HepG2 (cell line): ENCODE measurements around the gene DENND2A. TPM values are rescaled to one million over a fixed set of nuclear protein-coding genes. Genes with fewer than 3 reads are reported as not detected.

Source experiments
- BHLHE40 ChIP-seq: IDR thresholded peaks from 2 replicates; pipeline ENCODE4 v1.6.1; 2011; ENCODE audit warnings: low read length, improper control_type of control experiment
- FOXA3 ChIP-seq: IDR thresholded peaks from 2 replicates; pipeline ENCODE4 v1.6.1; 2016; ENCODE audit warnings: missing genetic modification reagents, missing compliant biosample characterization
- HMG20A ChIP-seq: IDR thresholded peaks from 2 replicates; pipeline ENCODE4 v1.6.1; 2016; ENCODE audit warnings: borderline replicate concordance
- MYPOP ChIP-seq: sonication (generic); formaldehyde crosslinking; IDR thresholded peaks from 2 replicates; pipeline ENCODE4 v1.8.1; 2023; ENCODE audit warnings: mild to moderate bottlenecking, moderate library complexity, missing genetic modification reagents
- NR2F1 ChIP-seq, 2 experiments: fragments of 450-650 bp in 1 of 2; formaldehyde crosslinking in 1 of 2; IDR thresholded peaks; 2 replicates each; pipeline versions ENCODE4 v1.5.0 to v1.6.1; 2016 to 2020; ENCODE audit warnings: mild to moderate bottlenecking in 1 of 2, missing compliant biosample characterization in 1 of 2, missing genetic modification reagents in 1 of 2, moderate library complexity in 1 of 2
- SALL1 ChIP-seq: sonication (generic); formaldehyde crosslinking; IDR thresholded peaks from 2 replicates; pipeline ENCODE4 v1.8.0; 2022; ENCODE audit warnings: mild to moderate bottlenecking, missing genetic modification reagents
- SAP130 ChIP-seq: IDR thresholded peaks from 2 replicates; pipeline ENCODE4 v1.6.1; 2016; ENCODE audit warnings: low read depth
- SIX4 ChIP-seq: sonication (generic); formaldehyde crosslinking; IDR thresholded peaks from 2 replicates; pipeline ENCODE4 v1.4.0; 2020; ENCODE audit warnings: missing genetic modification reagents
- SRSF1 ChIP-seq: fragments of 200-400 bp; formaldehyde crosslinking; optimal IDR thresholded peaks from 2 replicates; pipeline ENCODE3; 2017; ENCODE audit warnings: mild to moderate bottlenecking, low read depth, low read length, moderate library complexity
- ZBTB37 ChIP-seq: sonication (generic); formaldehyde crosslinking; IDR thresholded peaks from 2 replicates; pipeline ENCODE4 v1.4.0; 2020; ENCODE audit warnings: mild to moderate bottlenecking, missing genetic modification reagents
- ZMYM2 ChIP-seq: sonication (generic); formaldehyde crosslinking; IDR thresholded peaks from 2 replicates; pipeline ENCODE4 v1.8.0; 2022; ENCODE audit warnings: mild to moderate bottlenecking, missing genetic modification reagents
- ZNF10 ChIP-seq: sonication (generic); formaldehyde crosslinking; IDR thresholded peaks from 2 replicates; pipeline ENCODE4 v1.4.0; 2020; ENCODE audit warnings: mild to moderate bottlenecking, low read depth, missing genetic modification reagents, borderline replicate concordance
- ZNF292 ChIP-seq: sonication (generic); formaldehyde crosslinking; IDR thresholded peaks from 2 replicates; pipeline ENCODE4 v1.8.1; 2022; ENCODE audit warnings: mild to moderate bottlenecking, low read depth, missing genetic modification reagents, borderline replicate concordance
- ZSCAN21 ChIP-seq: sonication (generic); formaldehyde crosslinking; IDR thresholded peaks from 2 replicates; pipeline ENCODE4 v1.8.0; 2022; ENCODE audit warnings: mild to moderate bottlenecking, missing genetic modification reagents, moderate library complexity, borderline replicate concordance
- polyA plus RNA-seq, 8 experiments: library from polyadenylated mRNA; depleted of rRNA in 3 of 8; stranded (reverse) in 7 of 8; unstranded in 1 of 8; fragments of >200 nt; fragmentation: Illumina TruSeq in 4 of 8; extraction: Trizol in 4 of 8; gene quantifications; 2 replicates each; pipeline versions ENCODE4 v1.2.1 to v1.2.3, GENCODE V29; 2011 to 2016; ENCODE audit warnings: low read depth in 4 of 8, missing spikeins in 1 of 8, mixed read lengths in 1 of 8; ENCODE audit not compliant: insufficient read depth in 1 of 8
- total RNA-seq, 5 experiments: library from RNA; depleted of rRNA; stranded (reverse); fragments of >200 nt; fragmentation: Illumina TruSeq; extraction: Trizol; gene quantifications; 2 replicates each; pipeline ENCODE4 v1.2.3, GENCODE V29; 2016; ENCODE audit warnings: low read depth in 1 of 5
- TF ChIP-seq, protein P1 (sequence below): sonication (generic); formaldehyde crosslinking; IDR thresholded peaks from 2 replicates; pipeline ENCODE4 v1.5.0; 2020; ENCODE audit warnings: missing genetic modification reagents, mild to moderate bottlenecking, borderline replicate concordance
- TF ChIP-seq, protein P2 (sequence below): sonication (generic); formaldehyde crosslinking; IDR thresholded peaks from 2 replicates; pipeline ENCODE4 v1.4.0; 2020; ENCODE audit warnings: missing genetic modification reagents
- TF ChIP-seq, protein P3 (sequence below): sonication (generic); formaldehyde crosslinking; IDR thresholded peaks from 2 replicates; pipeline ENCODE4 v1.4.0; 2020; ENCODE audit warnings: missing genetic modification reagents
- TF ChIP-seq, protein P4 (sequence below): sonication (generic); formaldehyde crosslinking; IDR thresholded peaks from 2 replicates; pipeline ENCODE4 v1.4.0; 2020; ENCODE audit warnings: missing genetic modification reagents, mild to moderate bottlenecking, borderline replicate concordance

DENND2A gene
- total and polyA plus RNA-seq, 2 of the 13 experiments (the other 11 are each of a cell fraction or from before 2014, with no cell fraction given): not detected

GRCh38 chr7:140551355-140552239 is 89.0 kb downstream of the DENND2A start (continued):
- TF ChIP-seq, protein P1, sequence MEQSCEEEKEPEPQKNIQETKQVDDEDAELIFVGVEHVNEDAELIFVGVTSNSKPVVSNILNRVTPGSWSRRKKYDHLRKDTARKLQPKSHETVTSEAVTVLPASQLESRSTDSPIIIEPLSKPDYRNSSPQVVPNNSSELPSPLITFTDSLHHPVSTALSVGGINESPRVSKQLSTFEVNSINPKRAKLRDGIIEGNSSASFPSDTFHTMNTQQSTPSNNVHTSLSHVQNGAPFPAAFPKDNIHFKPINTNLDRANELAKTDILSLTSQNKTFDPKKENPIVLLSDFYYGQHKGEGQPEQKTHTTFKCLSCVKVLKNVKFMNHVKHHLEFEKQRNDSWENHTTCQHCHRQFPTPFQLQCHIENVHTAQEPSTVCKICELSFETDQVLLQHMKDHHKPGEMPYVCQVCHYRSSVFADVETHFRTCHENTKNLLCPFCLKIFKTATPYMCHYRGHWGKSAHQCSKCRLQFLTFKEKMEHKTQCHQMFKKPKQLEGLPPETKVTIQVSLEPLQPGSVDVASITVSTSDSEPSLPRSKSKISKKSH: no peak
- TF ChIP-seq HMG20A (CRISPR knock-in tag) (peak; percentile 58; the same call in 1 of the 2 replicates), ZSCAN21 (CRISPR knock-in tag) (no peak), MYPOP (CRISPR knock-in tag) (no peak), BHLHE40 (peak; percentile 72), ZBTB37 (no peak), SIX4 (CRISPR knock-in tag) (0 out of 2 replicates have a peak, but pooled peaks have one; percentile 55), SAP130 (0 out of 2 replicates have a peak, but pooled peaks have one; percentile 11), FOXA3 (CRISPR knock-in tag) (peak; percentile 38; the same call in 1 of the 2 replicates), ZNF292 (CRISPR knock-in tag) (no peak), ZMYM2 (CRISPR knock-in tag) (no peak), SALL1 (CRISPR knock-in tag) (0 out of 2 replicates have a peak, but pooled peaks have one; percentile 20), SRSF1 (no peak), NR2F1 (CRISPR knock-in tag; IDR thresholded peaks at IDR 0.05) (peak in 1 of 2 experiments; percentile 70; a peak in 3 of 4 replicates), ZNF10 (CRISPR knock-in tag) (no peak)
- TF ChIP-seq, protein P2, sequence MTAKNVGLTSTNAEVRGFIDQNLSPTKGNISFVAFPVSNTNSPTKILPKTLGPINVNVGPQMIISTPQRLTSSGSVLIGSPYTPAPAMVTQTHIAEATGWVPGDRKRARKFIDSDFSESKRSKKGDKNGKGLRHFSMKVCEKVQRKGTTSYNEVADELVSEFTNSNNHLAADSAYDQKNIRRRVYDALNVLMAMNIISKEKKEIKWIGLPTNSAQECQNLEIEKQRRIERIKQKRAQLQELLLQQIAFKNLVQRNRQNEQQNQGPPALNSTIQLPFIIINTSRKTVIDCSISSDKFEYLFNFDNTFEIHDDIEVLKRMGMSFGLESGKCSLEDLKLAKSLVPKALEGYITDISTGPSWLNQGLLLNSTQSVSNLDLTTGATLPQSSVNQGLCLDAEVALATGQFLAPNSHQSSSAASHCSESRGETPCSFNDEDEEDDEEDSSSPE (CRISPR knock-in tag): no peak
- TF ChIP-seq, protein P3, sequence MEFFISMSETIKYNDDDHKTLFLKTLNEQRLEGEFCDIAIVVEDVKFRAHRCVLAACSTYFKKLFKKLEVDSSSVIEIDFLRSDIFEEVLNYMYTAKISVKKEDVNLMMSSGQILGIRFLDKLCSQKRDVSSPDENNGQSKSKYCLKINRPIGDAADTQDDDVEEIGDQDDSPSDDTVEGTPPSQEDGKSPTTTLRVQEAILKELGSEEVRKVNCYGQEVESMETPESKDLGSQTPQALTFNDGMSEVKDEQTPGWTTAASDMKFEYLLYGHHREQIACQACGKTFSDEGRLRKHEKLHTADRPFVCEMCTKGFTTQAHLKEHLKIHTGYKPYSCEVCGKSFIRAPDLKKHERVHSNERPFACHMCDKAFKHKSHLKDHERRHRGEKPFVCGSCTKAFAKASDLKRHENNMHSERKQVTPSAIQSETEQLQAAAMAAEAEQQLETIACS: no peak
- TF ChIP-seq, protein P4, sequence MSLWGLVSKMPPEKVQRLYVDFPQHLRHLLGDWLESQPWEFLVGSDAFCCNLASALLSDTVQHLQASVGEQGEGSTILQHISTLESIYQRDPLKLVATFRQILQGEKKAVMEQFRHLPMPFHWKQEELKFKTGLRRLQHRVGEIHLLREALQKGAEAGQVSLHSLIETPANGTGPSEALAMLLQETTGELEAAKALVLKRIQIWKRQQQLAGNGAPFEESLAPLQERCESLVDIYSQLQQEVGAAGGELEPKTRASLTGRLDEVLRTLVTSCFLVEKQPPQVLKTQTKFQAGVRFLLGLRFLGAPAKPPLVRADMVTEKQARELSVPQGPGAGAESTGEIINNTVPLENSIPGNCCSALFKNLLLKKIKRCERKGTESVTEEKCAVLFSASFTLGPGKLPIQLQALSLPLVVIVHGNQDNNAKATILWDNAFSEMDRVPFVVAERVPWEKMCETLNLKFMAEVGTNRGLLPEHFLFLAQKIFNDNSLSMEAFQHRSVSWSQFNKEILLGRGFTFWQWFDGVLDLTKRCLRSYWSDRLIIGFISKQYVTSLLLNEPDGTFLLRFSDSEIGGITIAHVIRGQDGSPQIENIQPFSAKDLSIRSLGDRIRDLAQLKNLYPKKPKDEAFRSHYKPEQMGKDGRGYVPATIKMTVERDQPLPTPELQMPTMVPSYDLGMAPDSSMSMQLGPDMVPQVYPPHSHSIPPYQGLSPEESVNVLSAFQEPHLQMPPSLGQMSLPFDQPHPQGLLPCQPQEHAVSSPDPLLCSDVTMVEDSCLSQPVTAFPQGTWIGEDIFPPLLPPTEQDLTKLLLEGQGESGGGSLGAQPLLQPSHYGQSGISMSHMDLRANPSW (CRISPR knock-in tag): no peak
